Fibroblast of skin of right biceps (primary cell): ENCODE measurements around the gene GEMIN7.
A peak's percentile ranks its signal among the peaks of the same experiment; 100 is the strongest.

Source experiments
- DNase-seq: peaks from one replicate; pipeline ENCODE4 v3.0.0-alpha.2; 2013

GEMIN7 gene, protein sequence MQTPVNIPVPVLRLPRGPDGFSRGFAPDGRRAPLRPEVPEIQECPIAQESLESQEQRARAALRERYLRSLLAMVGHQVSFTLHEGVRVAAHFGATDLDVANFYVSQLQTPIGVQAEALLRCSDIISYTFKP

GRCh38 chr19:45079063-45079910 is at the start of gene GEMIN7:
TSS of gene GEMIN7 (plus strand) at chr19:45079260. CDS start at chr19:45090115, 10,855 bp downstream.
- DNase-seq, result peak; percentile 79

GRCh38 chr19:45030825-45031224 is 48.2 kb upstream of the GEMIN7 start:
- no peak for DNase-seq

DNA sequence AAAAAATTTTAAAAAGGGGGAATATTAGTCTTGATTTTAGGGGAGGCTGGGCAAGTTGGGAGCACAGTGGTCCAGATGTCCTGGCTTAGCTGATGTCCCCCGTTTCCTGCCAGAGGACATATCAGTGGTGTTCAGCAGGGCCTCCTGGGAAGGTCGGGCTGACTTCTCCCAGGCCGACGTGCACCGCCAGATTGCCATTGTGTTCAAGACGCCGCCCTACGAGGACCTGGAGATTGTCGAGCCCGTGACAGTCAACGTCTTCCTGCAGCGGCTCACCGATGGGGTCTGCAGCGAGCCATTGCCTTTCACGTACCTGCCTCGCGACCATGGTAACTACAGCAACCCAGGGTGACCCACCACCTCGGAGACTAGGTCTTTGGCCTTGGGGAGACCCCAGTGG is 46.6 kb upstream of the GEMIN7 start:
- DNase-seq, result no peak

- DNase-seq, result no peak
Measured at GRCh38 chr19:45035755-45036154, 43.3 kb upstream of the GEMIN7 start.

- no peak for DNase-seq
Measured at GRCh38 chr19:45037393-45038169, 41.5 kb upstream of the GEMIN7 start.

- DNase-seq, result peak; percentile 90
Measured at GRCh38 chr19:45038931-45039893, 39.8 kb upstream of the GEMIN7 start, which contains the start of gene CLASRP. TSS of gene CLASRP (plus strand) at chr19:45039045. CDS start at chr19:45040213, 1,168 bp downstream.

- no peak for DNase-seq
Measured at GRCh38 chr19:45040059-45040771, 38.8 kb upstream of the GEMIN7 start.

- no peak for DNase-seq
Measured at GRCh38 chr19:45041125-45041524, 37.9 kb upstream of the GEMIN7 start.

- DNase-seq, result no peak
Measured at GRCh38 chr19:45045671-45046353, 33.2 kb upstream of the GEMIN7 start.

DNA sequence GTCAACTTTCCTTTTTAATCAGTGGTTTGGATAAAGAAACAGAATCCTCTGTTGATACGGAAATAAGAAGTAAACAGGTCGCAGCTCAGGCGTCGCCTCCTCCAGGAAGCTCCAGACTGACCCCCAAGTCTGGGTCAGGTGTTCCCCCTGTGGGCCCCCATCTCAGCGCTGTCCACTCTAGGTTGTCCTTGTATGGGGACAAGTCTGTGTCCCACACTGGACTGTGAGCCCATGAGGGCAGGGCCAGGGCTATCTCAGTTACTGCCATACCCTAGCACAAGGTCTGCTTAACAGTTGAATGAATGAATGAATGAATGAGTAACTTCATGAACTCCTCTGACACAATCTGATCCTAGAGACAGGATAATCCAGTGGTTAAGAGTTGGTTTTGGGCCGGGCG is 32.7 kb upstream of the GEMIN7 start:
- no peak for DNase-seq

- DNase-seq, result no peak
Measured at GRCh38 chr19:45047188-45047797, 31.8 kb upstream of the GEMIN7 start.

DNA sequence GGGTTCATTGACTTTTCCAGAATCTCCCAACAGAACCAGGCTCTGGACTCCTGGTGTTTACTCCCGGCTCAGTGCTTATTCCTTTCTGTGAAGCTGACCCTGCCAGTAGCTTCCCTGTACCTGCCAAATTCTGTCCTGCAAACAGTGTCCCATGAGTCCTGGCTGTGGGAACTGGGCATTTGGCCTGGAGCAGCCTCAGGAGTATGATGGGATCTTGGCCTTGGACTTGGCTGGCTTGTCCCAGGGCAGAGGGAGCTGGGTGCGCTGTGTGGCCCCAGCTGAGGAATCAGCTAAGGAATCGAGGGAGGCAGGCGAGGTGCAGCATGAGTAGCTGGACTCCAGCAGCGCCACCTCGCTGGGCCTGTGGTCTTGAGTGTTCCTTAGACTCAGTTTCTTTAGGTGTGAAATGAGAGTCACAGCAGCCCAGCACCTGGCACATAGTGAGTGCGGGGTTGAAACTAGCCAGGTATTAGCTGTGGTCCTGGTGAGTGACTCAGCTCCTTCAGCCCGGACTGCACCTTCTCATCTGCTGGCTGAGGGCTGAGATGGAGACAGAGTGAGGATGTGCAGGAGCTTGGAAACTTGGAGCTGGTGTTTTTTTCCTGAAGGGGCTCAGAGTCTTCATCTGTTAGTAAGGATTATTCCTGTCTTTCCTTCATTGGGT is 29.9 kb upstream of the GEMIN7 start:
- no peak for DNase-seq

DNA sequence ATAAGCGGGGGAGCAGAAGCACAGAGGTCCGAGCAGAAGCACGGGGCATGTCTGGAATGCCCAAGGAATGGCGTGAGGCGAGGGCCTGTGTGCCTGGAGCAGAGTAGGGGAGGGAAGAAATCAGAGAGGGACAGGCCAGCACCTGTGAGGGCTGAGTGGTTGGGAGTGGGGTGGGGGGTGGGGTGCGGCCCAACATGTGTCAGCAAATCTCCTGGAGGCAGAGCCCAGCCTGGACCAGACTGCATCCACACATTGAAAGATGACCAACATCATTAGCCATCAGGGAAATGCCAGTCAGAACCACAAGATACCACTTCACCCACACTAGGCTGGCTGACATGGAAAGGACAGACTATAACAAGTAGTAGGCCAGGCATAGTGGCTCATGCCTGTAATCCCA is 29.0 kb upstream of the GEMIN7 start:
- DNase-seq, result no peak

DNA sequence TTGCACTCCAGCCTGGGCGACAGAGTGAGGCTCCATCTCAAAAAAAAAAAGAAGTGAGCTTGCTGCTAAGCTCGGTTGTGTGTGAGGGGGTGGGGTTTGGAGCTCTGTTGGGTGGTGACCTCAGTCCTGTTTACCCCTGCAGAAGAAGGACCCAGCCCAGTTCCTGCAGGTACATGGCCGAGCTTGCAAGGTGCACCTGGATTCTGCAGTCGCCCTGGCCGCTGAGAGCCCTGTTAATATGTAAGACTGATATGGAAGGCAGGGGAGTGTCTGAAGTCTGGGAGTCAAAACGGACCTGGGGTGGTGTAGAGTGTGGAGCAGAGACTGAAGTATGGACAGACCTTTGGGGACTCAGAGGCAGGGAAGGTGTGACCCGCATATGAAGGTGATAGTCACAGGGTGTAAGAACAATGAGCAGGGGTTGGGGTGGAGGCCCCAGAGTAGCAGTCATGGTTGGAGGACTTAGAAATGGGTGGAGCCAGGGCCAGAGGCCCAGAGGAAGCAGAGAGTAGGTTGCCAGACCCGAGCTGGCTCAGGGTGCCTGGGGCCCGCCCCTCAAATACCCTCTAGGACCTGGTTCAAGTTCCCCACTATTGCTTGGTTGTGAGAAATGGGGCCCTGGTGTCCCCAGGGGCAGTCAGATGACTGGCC is 27.0 kb upstream of the GEMIN7 start:
- no peak for DNase-seq

DNA sequence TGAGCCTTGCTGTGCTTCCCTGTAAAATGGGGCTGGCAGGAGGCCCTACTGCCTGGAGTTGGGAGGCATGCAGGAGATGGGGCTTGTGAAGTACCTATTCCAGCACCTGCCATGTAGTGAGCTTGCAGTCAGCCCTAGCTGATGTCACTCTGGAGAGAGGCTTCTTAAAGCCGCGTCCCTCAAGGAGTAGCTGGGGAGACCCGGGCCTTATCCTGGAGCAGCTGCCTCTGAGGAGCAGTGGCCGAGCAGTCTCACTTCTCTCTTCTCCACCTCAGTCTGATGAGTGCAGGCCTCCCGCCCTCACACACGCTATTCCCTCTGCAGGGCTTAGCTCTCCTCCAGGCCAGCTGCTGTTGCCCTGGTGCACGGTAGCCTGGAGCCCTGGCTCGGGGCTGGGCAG is 22.2 kb upstream of the GEMIN7 start:
- no peak for DNase-seq

DNA sequence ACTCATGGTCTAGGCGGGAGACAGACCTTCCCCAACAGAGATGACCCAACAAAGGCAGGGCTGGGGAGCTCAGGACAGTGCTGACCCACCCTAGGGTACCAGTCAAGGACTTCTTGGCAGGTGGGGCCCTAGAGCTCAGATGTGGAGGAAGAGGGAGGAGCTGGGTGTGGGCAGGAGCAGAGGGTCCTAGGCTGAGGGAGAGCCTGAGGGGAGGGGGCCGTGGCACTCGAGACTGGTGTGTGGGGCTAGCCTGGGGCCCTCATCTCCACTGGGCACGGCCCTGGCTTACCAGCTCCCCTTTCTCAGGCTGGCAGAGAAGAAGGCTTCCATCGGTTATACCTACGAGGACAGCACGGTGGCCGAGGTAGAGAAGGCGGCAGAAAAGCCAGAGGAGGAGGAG is 21.6 kb upstream of the GEMIN7 start:
- no peak for DNase-seq

- no peak for DNase-seq
Measured at GRCh38 chr19:45058622-45059159, 20.4 kb upstream of the GEMIN7 start.

DNA sequence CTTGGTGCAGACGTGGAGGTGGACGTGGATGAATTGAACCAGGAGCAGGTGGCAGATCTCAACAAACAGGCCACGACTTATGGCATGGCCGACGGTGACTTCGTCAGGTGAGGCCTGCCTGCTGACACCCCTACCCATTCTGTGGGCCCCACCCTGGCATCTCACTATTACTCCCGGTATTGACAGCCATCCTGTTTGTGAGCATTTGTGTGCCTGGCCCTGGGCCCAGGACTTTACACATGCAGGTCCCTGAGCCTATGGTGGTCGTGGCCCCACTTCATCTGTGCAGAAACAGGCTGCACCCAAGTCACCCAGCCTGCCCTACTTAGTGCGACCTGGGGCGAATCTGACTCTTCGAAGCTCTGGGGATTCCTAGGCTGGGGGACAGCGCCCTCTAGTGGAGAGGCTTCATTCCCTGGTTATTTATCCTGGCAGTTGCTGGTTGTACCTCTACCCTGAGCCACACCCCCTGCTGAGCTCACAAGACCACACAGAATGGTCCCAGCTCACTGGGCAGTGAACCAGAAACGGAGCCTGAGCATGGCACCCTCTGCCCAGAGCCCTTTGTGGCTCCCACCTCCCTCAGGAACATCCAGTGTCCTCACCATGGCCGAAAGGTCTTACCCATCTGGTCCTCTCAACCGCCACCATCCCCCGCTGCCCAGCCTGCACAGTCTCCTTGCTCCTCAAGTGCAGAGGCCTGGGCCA is 19.6 kb upstream of the GEMIN7 start:
- peak; percentile 71 for DNase-seq

DNA sequence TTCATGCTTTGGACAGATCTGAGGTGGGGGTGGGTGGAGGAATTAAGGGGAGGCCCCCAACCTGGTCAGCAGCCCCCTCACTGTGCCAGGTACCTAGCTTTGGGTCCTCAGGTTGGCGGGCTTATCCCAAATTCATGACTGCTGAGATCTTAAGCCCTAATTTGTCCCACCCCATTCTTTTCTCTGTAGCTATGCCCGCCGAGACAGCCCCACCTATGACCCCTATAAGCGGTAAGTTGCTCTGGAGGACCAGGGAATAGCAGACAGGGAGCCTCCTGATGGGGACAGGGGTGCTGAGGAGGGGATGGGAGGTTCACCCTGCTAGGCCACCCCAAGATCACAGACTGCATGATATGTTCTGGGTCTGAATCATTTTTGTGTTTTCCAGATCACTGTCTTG is 17.1 kb upstream of the GEMIN7 start:
- DNase-seq, result no peak
